ENCODE measurements around the gene DAAM2.

The DAAM2 gene

GRCh38 chr6:39904946-39905639 lies 112.9 kb downstream of the DAAM2 start:
- in situ Hi-C loops (cut with HindIII; ENCODE audit: low sequenced_read_pairs): no loop called here

GRCh38 chr6:39905640-39905975 lies 113.4 kb downstream of the DAAM2 start:
- in situ Hi-C loops (cut with HindIII; ENCODE audit: low sequenced_read_pairs): no loop called here

- in situ Hi-C loops (cut with HindIII; ENCODE audit: low sequenced_read_pairs): no loop called here
These were observed 114.2 kb downstream of the DAAM2 start for GRCh38 chr6:39906318-39906761.

- in situ Hi-C loops (cut with HindIII; ENCODE audit: low sequenced_read_pairs): no loop called here
These were observed 115.8 kb downstream of the DAAM2 start for GRCh38 chr6:39907871-39908575.

GRCh38 chr6:39908838-39909583 lies 116.8 kb downstream of the DAAM2 start:
- in situ Hi-C loops (cut with HindIII; ENCODE audit: low sequenced_read_pairs): no loop called here

GRCh38 chr6:39909701-39910100 lies 117.5 kb downstream of the DAAM2 start:
- in situ Hi-C loops (cut with HindIII; ENCODE audit: low sequenced_read_pairs): no loop called here

GRCh38 chr6:39910164-39910563 lies 118.0 kb downstream of the DAAM2 start:
- in situ Hi-C loops (cut with HindIII; ENCODE audit: low sequenced_read_pairs): no loop called here

GRCh38 chr6:39910744-39911143 lies 118.6 kb downstream of the DAAM2 start:
- in situ Hi-C loops (cut with HindIII; ENCODE audit: low sequenced_read_pairs): no loop called here

- in situ Hi-C loops (cut with HindIII; ENCODE audit: low sequenced_read_pairs): no loop called here
These were observed 119.4 kb downstream of the DAAM2 start for GRCh38 chr6:39911513-39912125.

GRCh38 chr6:39912446-39912845 lies 120.3 kb downstream of the DAAM2 start:
- in situ Hi-C loops (cut with HindIII; ENCODE audit: low sequenced_read_pairs): no loop called here

GRCh38 chr6:39913391-39913916 lies 121.3 kb downstream of the DAAM2 start:
- in situ Hi-C loops (cut with HindIII; ENCODE audit: low sequenced_read_pairs): no loop called here

GRCh38 chr6:39914239-39914638 lies 122.1 kb downstream of the DAAM2 start:
- in situ Hi-C loops (cut with HindIII; ENCODE audit: low sequenced_read_pairs): no loop called here

- in situ Hi-C loops (cut with HindIII; ENCODE audit: low sequenced_read_pairs): no loop called here
These were observed 123.7 kb downstream of the DAAM2 start for GRCh38 chr6:39915866-39916265.

- in situ Hi-C loops (cut with HindIII; ENCODE audit: low sequenced_read_pairs): no loop called here
These were observed 125.2 kb downstream of the DAAM2 start for GRCh38 chr6:39917329-39917728.

- in situ Hi-C loops (cut with HindIII; ENCODE audit: low sequenced_read_pairs): no loop called here
These were observed 125.8 kb downstream of the DAAM2 start for GRCh38 chr6:39917981-39918380.

- in situ Hi-C loops (cut with HindIII; ENCODE audit: low sequenced_read_pairs): no loop called here
These were observed 126.7 kb downstream of the DAAM2 start for GRCh38 chr6:39918831-39919230.

- in situ Hi-C loops (cut with HindIII; ENCODE audit: low sequenced_read_pairs): no loop called here
These were observed 128.0 kb downstream of the DAAM2 start for GRCh38 chr6:39920157-39920556.

GRCh38 chr6:39922821-39923220 lies 130.6 kb downstream of the DAAM2 start:
- in situ Hi-C loops (cut with HindIII; ENCODE audit: low sequenced_read_pairs): no loop called here

- in situ Hi-C loops (cut with HindIII; ENCODE audit: low sequenced_read_pairs): no loop called here
These were observed 131.2 kb downstream of the DAAM2 start for GRCh38 chr6:39923394-39923793.

- in situ Hi-C loops (cut with HindIII; ENCODE audit: low sequenced_read_pairs): no loop called here
These were observed 131.7 kb downstream of the DAAM2 start for GRCh38 chr6:39923861-39924260.

- in situ Hi-C loops (cut with HindIII; ENCODE audit: low sequenced_read_pairs): no loop called here
These were observed 132.1 kb downstream of the DAAM2 start for GRCh38 chr6:39924283-39924682.

Measured in endothelial cell of hepatic sinusoid (primary cell).